HG02870 (cell line): ENCODE measurements around the gene SLC25A24.
A peak's percentile ranks its signal among the peaks of the same experiment; 100 is the strongest.
"Not testable (repeated sequence)": the region's sequence is repeated elsewhere in the genome, so short reads cannot be mapped to it uniquely, and the experiment has no call there.

Source experiments
- ATAC-seq: cut with Tn5 transposase; IDR thresholded peaks from one replicate; pipeline ENCODE4 v1.9.1; 2021; ENCODE audit warnings: mild to moderate bottlenecking, moderate library complexity; ENCODE audit not compliant: unreplicated experiment

The SLC25A24 gene

GRCh38 chr1:108199781-108200686, at the start of gene SLC25A24:
Gene SLC25A24 (minus strand): TSS chr1:108200343. CDS start chr1:108200138, 205 bp downstream.
- ATAC-seq: peak; percentile 64

GRCh38 chr1:108243976-108244375, 43.8 kb upstream of the SLC25A24 start, which contains the start of gene NBPF4:
Gene NBPF4 (minus strand): TSS chr1:108244076. CDS start chr1:108243761, 315 bp downstream.
- ATAC-seq: not testable (repeated sequence)

- ATAC-seq: not testable (repeated sequence)
Measured at GRCh38 chr1:108239426-108239825, 39.3 kb upstream of the SLC25A24 start.

GRCh38 chr1:108235308-108235707, 35.2 kb upstream of the SLC25A24 start:
- ATAC-seq: not testable (repeated sequence)

GRCh38 chr1:108232183-108232582, 32.0 kb upstream of the SLC25A24 start:
- ATAC-seq: not testable (repeated sequence)

GRCh38 chr1:108229976-108230375, 29.8 kb upstream of the SLC25A24 start:
- ATAC-seq: not testable (repeated sequence)

GRCh38 chr1:108227772-108228171, 27.6 kb upstream of the SLC25A24 start:
- not testable (repeated sequence) for ATAC-seq

GRCh38 chr1:108226855-108227254, 26.7 kb upstream of the SLC25A24 start:
- ATAC-seq: not testable (repeated sequence)

GRCh38 chr1:108223226-108223625, 23.1 kb upstream of the SLC25A24 start:
- ATAC-seq: not testable (repeated sequence)

- not testable (repeated sequence) for ATAC-seq
Measured at GRCh38 chr1:108217515-108218174, 17.5 kb upstream of the SLC25A24 start.

GRCh38 chr1:108217007-108217406, 16.9 kb upstream of the SLC25A24 start:
- ATAC-seq: not testable (repeated sequence)

- ATAC-seq: not testable (repeated sequence)
Measured at GRCh38 chr1:108216028-108216890, 16.1 kb upstream of the SLC25A24 start.

- ATAC-seq: peak; percentile 71
Measured at GRCh38 chr1:108214641-108215465, 14.7 kb upstream of the SLC25A24 start.

- no peak for ATAC-seq
Measured at GRCh38 chr1:108211014-108211413, 10.9 kb upstream of the SLC25A24 start.

GRCh38 chr1:108209456-108210108, 9.4 kb upstream of the SLC25A24 start:
- no peak for ATAC-seq

GRCh38 chr1:108208724-108209446, 8.7 kb upstream of the SLC25A24 start:
- ATAC-seq: no peak

GRCh38 chr1:108203582-108203981, 3.4 kb upstream of the SLC25A24 start:
- ATAC-seq: not testable (repeated sequence)

- no peak for ATAC-seq
Measured at GRCh38 chr1:108201687-108202086, 1.5 kb upstream of the SLC25A24 start.

GRCh38 chr1:108200687-108201051, 526 bp upstream of the SLC25A24 start:
- no peak for ATAC-seq
